Neuronal stem cell (in vitro differentiated cells): Measurements from ENCODE around the gene SLCO2A1.
A peak's percentile ranks its signal among the peaks of the same experiment; 100 is the strongest.

Experiments used
- DNase-seq: peaks from one replicate; pipeline ENCODE4 v3.0.0-alpha.2; 2013; ENCODE audit warnings: low spot score
- H2AFZ ChIP-seq: one replicate; pipeline ENCODE4 v1.6.1; 2013; ENCODE audit warnings: mild to moderate bottlenecking, low read length, inconsistent platforms
- H2AK5ac ChIP-seq: 2 replicates; pipeline ENCODE4 v1.6.1; 2013; ENCODE audit warnings: low read depth, mild to moderate bottlenecking, inconsistent platforms, low read length, moderate library complexity, mixed read lengths
- H2BK120ac ChIP-seq: 2 replicates; pipeline ENCODE4 v1.6.1; 2013; ENCODE audit warnings: low read depth, mild to moderate bottlenecking, inconsistent platforms, low read length, moderate library complexity, mixed read lengths
- H2BK12ac ChIP-seq: one replicate; pipeline ENCODE4 v1.6.1; 2013; ENCODE audit warnings: low read length, inconsistent platforms
- H2BK15ac ChIP-seq: 2 replicates; pipeline ENCODE4 v1.6.1; 2013; ENCODE audit warnings: mild to moderate bottlenecking, low read length, inconsistent platforms, mixed read lengths
- H2BK5ac ChIP-seq: one replicate; pipeline ENCODE4 v1.6.1; 2013; ENCODE audit warnings: inconsistent platforms, mild to moderate bottlenecking, low read length, moderate library complexity
- H3K14ac ChIP-seq: one replicate; pipeline ENCODE4 v1.6.1; 2013; ENCODE audit warnings: low read length, inconsistent platforms
- H3K18ac ChIP-seq: 2 replicates; pipeline ENCODE4 v1.6.1; 2013; ENCODE audit warnings: low read length, inconsistent platforms
- H3K23ac ChIP-seq: 2 replicates; pipeline ENCODE4 v1.6.1; 2013; ENCODE audit warnings: low read depth, mild to moderate bottlenecking, mixed read lengths, low read length, inconsistent platforms; ENCODE audit not compliant: poor library complexity
- H3K27ac ChIP-seq: replicated peaks from 3 replicates; pipeline ENCODE4 v1.5.1; 2013; ENCODE audit warnings: low read length, inconsistent platforms
- H3K27me3 ChIP-seq, 3 experiments: 2 replicates each; pipeline ENCODE4 v1.6.1; 2013; ENCODE audit warnings: low read length in 3 of 3, mild to moderate bottlenecking in 2 of 3, inconsistent platforms in 1 of 3, low read depth in 1 of 3, mixed read lengths in 1 of 3, moderate library complexity in 1 of 3; ENCODE audit not compliant: control insufficient read depth in 3 of 3, insufficient read depth in 3 of 3
- H3K36me3 ChIP-seq, 2 donors: replicated peaks in 1 of 2; 2 replicates each; pipeline ENCODE4 v1.6.1; 2013; ENCODE audit warnings: low read length in 2 of 2; ENCODE audit not compliant: control insufficient read depth in 2 of 2, insufficient read depth in 2 of 2
- H3K4ac ChIP-seq: 2 replicates; pipeline ENCODE4 v1.6.1; 2013; ENCODE audit warnings: inconsistent platforms, mild to moderate bottlenecking, low read length, moderate library complexity
- H3K4me1 ChIP-seq, 2 donors: 1 replicate in 1 of 2; 2 replicates in 1 of 2; pipeline ENCODE4 v1.6.1; 2013; ENCODE audit warnings: low read length in 2 of 2, low read depth in 1 of 2; ENCODE audit not compliant: control insufficient read depth in 2 of 2, insufficient read depth in 1 of 2
- H3K4me2 ChIP-seq: one replicate; pipeline ENCODE4 v1.6.1; 2013; ENCODE audit warnings: mild to moderate bottlenecking, low read length, inconsistent platforms; ENCODE audit not compliant: insufficient read depth, poor library complexity, severe bottlenecking
- H3K4me3 ChIP-seq, 2 donors: 2 replicates each; pipeline ENCODE4 v1.5.1; 2013; ENCODE audit warnings: low read length in 2 of 2, mild to moderate bottlenecking in 2 of 2, inconsistent platforms in 1 of 2, moderate library complexity in 1 of 2
- H3K79me1 ChIP-seq: one replicate; pipeline ENCODE4 v1.6.1; 2013; ENCODE audit warnings: low read depth, mild to moderate bottlenecking, inconsistent platforms, low read length, moderate library complexity
- H3K9ac ChIP-seq: one replicate; pipeline ENCODE4 v1.6.1; 2013; ENCODE audit warnings: mild to moderate bottlenecking, low read depth, low read length, inconsistent platforms; ENCODE audit not compliant: poor library complexity
- H3K9me3 ChIP-seq, 2 donors: replicated peaks in 1 of 2; 2 replicates each; pipeline versions ENCODE3 to v1.6.1; 2013; ENCODE audit warnings: low read length in 2 of 2, mild to moderate bottlenecking in 2 of 2, inconsistent platforms in 1 of 2, low read depth in 1 of 2, mixed read lengths in 1 of 2, moderate library complexity in 1 of 2; ENCODE audit not compliant: control insufficient read depth in 2 of 2, insufficient read depth in 1 of 2
- H4K8ac ChIP-seq: one replicate; pipeline ENCODE4 v1.6.1; 2013; ENCODE audit warnings: low read depth, mild to moderate bottlenecking, inconsistent platforms, low read length, moderate library complexity
- H4K91ac ChIP-seq: one replicate; pipeline ENCODE4 v1.6.1; 2013; ENCODE audit warnings: low read length, low read depth, mild to moderate bottlenecking, inconsistent platforms; ENCODE audit not compliant: poor library complexity
- WGBS, 2 donors: extraction: QIAGEN DNeasy Blood & Tissue Kit; methylation state at CpG; one replicate each; pipeline ENCODE4 v1.1.7; 2013; ENCODE audit warnings: missing lambda C conversion rate in 2 of 2, mixed read lengths in 1 of 2; ENCODE audit not compliant: insufficient read length in 2 of 2, insufficient replicate concordance in 1 of 2; ENCODE audit errors: extremely low coverage in 2 of 2; 5-methylcytosine and 5-hydroxymethylcytosine counted together

The SLCO2A1 gene

DNA sequence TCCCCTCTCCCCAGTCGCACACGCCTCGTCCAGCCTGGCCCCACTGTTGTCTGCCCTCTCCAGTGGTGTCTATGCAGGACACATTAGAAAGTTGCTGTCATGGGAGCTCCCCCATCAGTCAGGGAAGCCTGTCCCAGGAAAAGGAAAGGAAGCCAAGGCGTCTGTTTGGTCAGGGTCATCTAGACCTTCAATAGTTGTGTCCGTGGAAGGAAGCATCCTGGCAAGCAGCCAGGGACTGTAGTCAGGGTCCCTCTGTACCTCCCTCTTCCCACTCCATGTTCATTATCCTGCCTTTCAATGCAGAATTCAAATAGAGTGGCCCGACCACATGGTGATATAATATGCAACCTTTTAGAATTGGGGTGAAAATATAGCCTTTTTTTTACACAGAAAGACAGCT is 73.4 kb downstream of the SLCO2A1 start:
- Histone ChIP-seq H3K9ac (no peak overlapping the region), H2AFZ (no peak overlapping the region), H3K14ac (no peak overlapping the region), H3K4me1 (no peaks in the 10 kb centered on the region), H3K79me1 (no peaks in the 10 kb centered on the region), H3K23ac (no peak overlapping the region), H2BK12ac (no peak overlapping the region), H3K4ac (no peak overlapping the region), H2BK5ac (no peak overlapping the region), H2AK5ac (no peak overlapping the region), H3K18ac (no peak overlapping the region), H2BK15ac (no peak overlapping the region), H2BK120ac (no peak overlapping the region), H3K27me3 (no peaks in the 10 kb centered on the region), H3K27ac (no peak overlapping the region), H3K9me3 (peaks cover 0 to 2% of the 10 kb centered on the region in 2 donors), H3K36me3 (no peaks in the 10 kb centered on the region), H4K8ac (no peak overlapping the region), H4K91ac (no peak overlapping the region), H3K4me2 (no peak overlapping the region), H3K4me3 (no peak overlapping the region)
- no CpG with 5 or more reads among the region's 6 CpGs for WGBS, 2 donors
- no peak for DNase-seq

DNA sequence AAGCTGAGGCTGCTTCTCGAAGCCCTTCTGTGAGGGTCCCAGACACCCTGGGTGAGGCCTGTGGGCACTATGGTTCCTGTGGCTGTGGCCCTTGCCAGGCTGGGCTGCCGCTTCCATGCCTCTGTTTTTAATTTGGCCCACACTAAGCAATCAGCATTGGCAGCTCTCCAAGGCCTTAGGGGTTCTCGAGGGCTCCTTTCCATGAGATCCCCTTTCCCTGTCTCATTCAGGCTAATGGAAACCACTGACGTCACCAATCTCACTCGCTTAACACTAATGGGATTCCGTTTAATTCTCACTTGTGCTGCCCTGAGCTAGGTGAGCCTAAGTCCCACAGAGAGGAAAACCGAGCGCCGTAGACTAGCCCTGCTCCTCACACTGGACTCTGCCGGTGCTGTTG is 73.8 kb downstream of the SLCO2A1 start:
- no peak overlapping the region for H2AK5ac ChIP-seq
- no peaks in the 10 kb centered on the region for H3K79me1 ChIP-seq
- H2BK5ac ChIP-seq, result no peak overlapping the region
- H3K9ac ChIP-seq, result no peak overlapping the region
- no peak overlapping the region for H3K4me2 ChIP-seq
- H3K36me3 ChIP-seq, result no peaks in the 10 kb centered on the region
- no peaks in the 10 kb centered on the region for H3K4me1 ChIP-seq
- DNase-seq, result no peak
- no peak overlapping the region for H3K23ac ChIP-seq
- peaks cover 0 to 2% of the 10 kb centered on the region in 2 donors for H3K9me3 ChIP-seq
- H3K18ac ChIP-seq, result peak overlapping the region; percentile 2
- no peak overlapping the region for H2BK15ac ChIP-seq
- H4K8ac ChIP-seq, result no peak overlapping the region
- H3K4me3 ChIP-seq, result no peak overlapping the region
- no peak overlapping the region for H2BK12ac ChIP-seq
- no peak overlapping the region for H3K14ac ChIP-seq
- H3K27me3 ChIP-seq, result no peaks in the 10 kb centered on the region
- H3K27ac ChIP-seq, result no peak overlapping the region
- no peak overlapping the region for H4K91ac ChIP-seq
- no peak overlapping the region for H2BK120ac ChIP-seq
- no peak overlapping the region for H3K4ac ChIP-seq
- no peak overlapping the region for H2AFZ ChIP-seq
- no CpG with 5 or more reads among the region's 10 CpGs for WGBS, 2 donors

DNA sequence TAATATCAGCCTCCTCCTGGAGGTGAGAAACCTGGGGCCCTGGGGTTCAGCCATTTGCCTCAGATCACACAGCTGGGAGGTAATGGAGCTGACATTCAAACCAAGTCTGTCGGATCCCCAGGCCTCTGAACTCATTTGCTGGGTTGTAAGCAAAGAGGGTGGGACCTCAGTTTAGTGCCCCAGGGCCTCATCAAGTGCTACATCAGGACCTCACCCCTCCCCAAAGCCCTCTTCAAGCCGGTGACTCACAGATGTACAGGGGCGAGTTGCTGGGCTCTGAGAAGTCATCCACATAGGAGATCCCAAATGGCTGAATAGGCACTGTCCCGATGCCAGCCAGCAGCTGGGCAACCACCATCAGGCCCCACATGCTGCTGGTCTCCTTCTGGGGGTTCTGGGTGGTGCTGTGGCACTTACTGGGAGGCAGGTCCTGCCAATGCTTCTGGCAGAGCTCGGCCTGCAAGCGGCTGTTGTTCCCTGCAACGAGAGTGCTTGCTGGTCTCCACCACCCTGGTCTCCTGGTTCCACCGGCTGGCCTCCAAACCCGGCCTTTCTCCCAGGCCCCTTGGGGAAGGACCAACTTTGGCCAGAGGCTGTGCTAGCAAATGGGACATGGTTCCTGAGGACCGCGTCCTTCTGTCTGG is 74.9 kb downstream of the SLCO2A1 start:
- no peak overlapping the region for H4K91ac ChIP-seq
- no peak overlapping the region for H3K9ac ChIP-seq
- H3K4ac ChIP-seq, result no peak overlapping the region
- peaks cover 0 to 2% of the 10 kb centered on the region in 2 donors for H3K9me3 ChIP-seq
- H2BK120ac ChIP-seq, result no peak overlapping the region
- no peak overlapping the region for H2BK12ac ChIP-seq
- no peak overlapping the region for H3K4me2 ChIP-seq
- H3K27me3 ChIP-seq, result no peaks in the 10 kb centered on the region
- no peak overlapping the region for H4K8ac ChIP-seq
- no peak overlapping the region for H3K4me3 ChIP-seq
- H2BK5ac ChIP-seq, result no peak overlapping the region
- no peaks in the 10 kb centered on the region for H3K4me1 ChIP-seq
- peak overlapping the region; percentile 38 for H3K18ac ChIP-seq
- no peak overlapping the region for H2BK15ac ChIP-seq
- H3K23ac ChIP-seq, result no peak overlapping the region
- no peaks in the 10 kb centered on the region for H3K79me1 ChIP-seq
- H3K14ac ChIP-seq, result no peak overlapping the region
- H3K27ac ChIP-seq, result no peak overlapping the region
- H3K36me3 ChIP-seq, result no peaks in the 10 kb centered on the region
- WGBS, 2 donors, result no CpG with 5 or more reads among the region's 11 CpGs
- H2AK5ac ChIP-seq, result no peak overlapping the region
- DNase-seq, result no peak
- H2AFZ ChIP-seq, result no peak overlapping the region

DNA sequence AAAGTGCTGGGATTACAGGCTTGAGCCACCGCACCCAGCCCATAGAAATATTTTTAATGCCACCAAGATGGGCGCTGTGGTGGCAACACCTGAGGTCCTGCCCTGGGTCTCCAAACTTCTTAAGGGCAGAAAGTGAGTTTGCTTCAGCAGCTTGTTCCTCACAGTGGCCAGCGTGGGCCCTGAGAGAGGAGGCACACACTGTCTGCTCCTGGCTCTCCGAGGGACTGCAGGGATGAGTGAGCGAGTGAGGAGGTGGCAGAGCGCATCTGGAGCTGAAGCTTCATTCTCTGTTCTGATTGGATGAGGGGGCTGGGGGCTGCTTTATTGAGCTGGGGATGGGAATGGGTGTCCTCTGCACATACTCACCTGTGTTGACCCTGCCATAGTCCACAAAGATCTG is 76.4 kb downstream of the SLCO2A1 start:
- Histone ChIP-seq H2BK120ac (no peak overlapping the region), H4K91ac (no peak overlapping the region), H3K14ac (no peak overlapping the region), H2AK5ac (no peak overlapping the region), H3K18ac (no peak overlapping the region), H4K8ac (no peak overlapping the region), H3K27me3 (no peaks in the 10 kb centered on the region), H2BK12ac (no peak overlapping the region), H2AFZ (no peak overlapping the region), H3K4me1 (peaks cover 0 to 3% of the 10 kb centered on the region in 2 donors), H3K4me2 (no peak overlapping the region), H3K23ac (no peak overlapping the region), H3K4ac (no peak overlapping the region), H3K27ac (no peak overlapping the region), H3K4me3 (no peak overlapping the region), H3K36me3 (no peaks in the 10 kb centered on the region), H3K9me3 (peaks cover 0 to 2% of the 10 kb centered on the region in 2 donors), H3K79me1 (no peaks in the 10 kb centered on the region), H2BK5ac (no peak overlapping the region), H3K9ac (no peak overlapping the region), H2BK15ac (peak overlapping the region; percentile 31)
- DNase-seq, result no peak
- WGBS, 2 donors, result no CpG with 5 or more reads among the region's 6 CpGs
